Activated T-helper 17 cell treated with anti-CD3 and anti-CD28 coated beads, Interleukin-2, amount 50 U/mL, for 72 hours (primary cell): ENCODE measurements around the gene SORBS2. TPM values are rescaled to one million over a fixed set of nuclear protein-coding genes. Genes with fewer than 3 reads are reported as not detected.

Experiments
- ATAC-seq: fragments of 150-1000 bp; cut with Tn5 transposase; replicated peaks from 2 replicates; pipeline ENCODE4 v1.10.0; 2021; ENCODE audit warnings: mild to moderate bottlenecking, moderate library complexity
- H3K27ac Mint-ChIP-seq: one replicate; pipeline ENCODE4 v1.8.0; 2022; ENCODE audit warnings: mixed read lengths
- H3K27me3 Mint-ChIP-seq: one replicate; pipeline ENCODE4 v1.8.0; 2022; ENCODE audit warnings: mixed read lengths
- H3K36me3 Mint-ChIP-seq: one replicate; pipeline ENCODE4 v1.8.0; 2022; ENCODE audit warnings: low read depth, mild to moderate bottlenecking, mixed read lengths
- H3K4me1 Mint-ChIP-seq: one replicate; pipeline ENCODE4 v1.8.0; 2022; ENCODE audit warnings: mixed read lengths
- H3K4me3 Mint-ChIP-seq: one replicate; pipeline ENCODE4 v1.8.0; 2022; ENCODE audit warnings: mild to moderate bottlenecking, mixed read lengths
- H3K9me3 Mint-ChIP-seq: one replicate; pipeline ENCODE4 v1.8.0; 2022; ENCODE audit warnings: mixed read lengths
- total RNA-seq, 2 donors: library from RNA; stranded (reverse); gene quantifications; one replicate each; pipeline ENCODE4 v1.2.3, GENCODE V29; 2022

The SORBS2 gene
- total RNA-seq, 2 donors from 2014 or later, result not detected

- Mint-ChIP-seq H3K36me3 (no peaks in the 10 kb centered on the region), H3K4me3 (no peak overlapping the region), H3K9me3 (no peaks in the 10 kb centered on the region), H3K27ac (no peak overlapping the region), H3K4me1 (peaks cover 11% of the 10 kb centered on the region), H3K27me3 (peaks cover 53% of the 10 kb centered on the region)
- no peak for ATAC-seq
These were observed 229.2 kb downstream of the SORBS2 start for GRCh38 chr4:185582651-185583400.

DNA sequence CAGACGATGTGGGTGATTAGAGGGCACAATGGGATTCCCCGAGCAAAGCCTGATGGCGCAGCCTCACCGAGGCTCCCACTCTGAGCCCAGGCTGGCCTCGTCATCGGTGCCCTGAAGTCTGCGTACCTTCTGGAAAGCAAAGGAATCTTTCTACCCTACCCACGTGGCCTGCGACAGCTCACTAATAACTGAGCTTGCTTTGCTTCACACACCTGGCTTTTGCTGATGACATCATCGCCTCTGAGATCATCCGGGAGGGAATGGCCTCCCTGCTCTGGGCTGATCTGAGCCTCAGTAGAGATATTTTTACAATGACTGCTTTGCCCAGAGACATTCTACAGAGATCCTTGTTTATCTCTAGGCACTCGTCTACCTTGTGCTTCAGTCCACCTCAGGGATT, 231.3 kb downstream of the SORBS2 start:
- Mint-ChIP-seq H3K4me3 (no peak overlapping the region), H3K9me3 (no peaks in the 10 kb centered on the region), H3K36me3 (no peaks in the 10 kb centered on the region), H3K4me1 (no peaks in the 10 kb centered on the region), H3K27ac (no peak overlapping the region), H3K27me3 (peaks cover 44% of the 10 kb centered on the region)
- ATAC-seq, result no peak

DNA sequence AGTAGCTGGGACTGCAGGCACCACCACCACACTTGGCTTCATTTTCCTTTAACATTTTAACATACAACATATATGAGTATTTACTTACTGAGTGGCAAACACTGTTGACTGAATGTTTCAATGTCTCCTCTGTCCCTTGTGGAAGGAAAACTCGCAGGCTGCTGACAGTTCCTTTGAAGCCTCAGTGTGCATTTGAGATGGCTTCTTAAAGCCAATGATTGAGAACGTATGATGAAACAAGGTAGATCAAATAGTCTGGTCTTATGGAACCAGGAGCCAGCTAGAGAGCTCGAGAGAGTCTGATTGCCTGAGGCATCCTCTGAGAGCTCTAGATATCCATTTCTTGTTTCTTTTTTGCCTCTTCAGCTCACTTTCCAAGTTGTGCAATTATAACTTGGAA, 233.7 kb downstream of the SORBS2 start:
- peaks cover 45% of the 10 kb centered on the region for H3K27me3 Mint-ChIP-seq
- H3K4me3 Mint-ChIP-seq, result no peak overlapping the region
- no peak overlapping the region for H3K27ac Mint-ChIP-seq
- H3K36me3 Mint-ChIP-seq, result no peaks in the 10 kb centered on the region
- ATAC-seq, result no peak
- H3K4me1 Mint-ChIP-seq, result no peaks in the 10 kb centered on the region
- H3K9me3 Mint-ChIP-seq, result no peaks in the 10 kb centered on the region

GRCh38 chr4:185576962-185577950, 234.7 kb downstream of the SORBS2 start:
- no peaks in the 10 kb centered on the region for H3K36me3 Mint-ChIP-seq
- no peak overlapping the region for H3K4me3 Mint-ChIP-seq
- no peaks in the 10 kb centered on the region for H3K4me1 Mint-ChIP-seq
- no peak for ATAC-seq
- no peaks in the 10 kb centered on the region for H3K9me3 Mint-ChIP-seq
- peaks cover 40% of the 10 kb centered on the region for H3K27me3 Mint-ChIP-seq
- no peak overlapping the region for H3K27ac Mint-ChIP-seq

GRCh38 chr4:185576314-185576961, 235.6 kb downstream of the SORBS2 start:
- Mint-ChIP-seq H3K36me3 (no peaks in the 10 kb centered on the region), H3K4me3 (no peak overlapping the region), H3K27ac (no peak overlapping the region), H3K27me3 (peaks cover 39% of the 10 kb centered on the region), H3K4me1 (no peaks in the 10 kb centered on the region), H3K9me3 (no peaks in the 10 kb centered on the region)
- ATAC-seq, result no peak

- no peak overlapping the region for H3K27ac Mint-ChIP-seq
- H3K36me3 Mint-ChIP-seq, result no peaks in the 10 kb centered on the region
- no peak for ATAC-seq
- H3K9me3 Mint-ChIP-seq, result no peaks in the 10 kb centered on the region
- H3K4me1 Mint-ChIP-seq, result no peaks in the 10 kb centered on the region
- H3K27me3 Mint-ChIP-seq, result peaks cover 22% of the 10 kb centered on the region
- no peak overlapping the region for H3K4me3 Mint-ChIP-seq
These were observed 238.3 kb downstream of the SORBS2 start for GRCh38 chr4:185573651-185574199.

DNA sequence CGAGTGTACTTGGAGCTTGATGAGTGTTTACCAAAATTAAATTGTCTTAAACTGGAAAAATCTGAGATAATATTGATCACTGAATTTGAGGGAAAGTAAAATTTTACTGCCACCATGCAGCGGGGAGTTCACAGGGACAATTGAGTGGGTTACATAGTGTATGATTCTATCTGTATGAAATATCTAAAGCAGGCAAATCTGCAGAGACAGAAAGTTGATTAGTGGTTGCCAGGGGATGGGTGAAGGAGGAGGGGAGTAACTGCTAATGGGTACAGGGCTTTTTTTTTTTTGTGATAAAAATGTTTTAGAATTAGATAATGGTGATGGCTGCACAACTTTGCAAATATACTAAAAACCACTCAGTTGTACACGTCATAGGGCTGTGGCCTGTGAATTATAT, 241.3 kb downstream of the SORBS2 start:
- no peaks in the 10 kb centered on the region for H3K36me3 Mint-ChIP-seq
- H3K9me3 Mint-ChIP-seq, result no peaks in the 10 kb centered on the region
- no peak for ATAC-seq
- H3K4me3 Mint-ChIP-seq, result no peak overlapping the region
- peaks cover 14% of the 10 kb centered on the region for H3K27me3 Mint-ChIP-seq
- no peaks in the 10 kb centered on the region for H3K4me1 Mint-ChIP-seq
- no peak overlapping the region for H3K27ac Mint-ChIP-seq

GRCh38 chr4:185567381-185568376, 244.3 kb downstream of the SORBS2 start:
- H3K36me3 Mint-ChIP-seq, result no peaks in the 10 kb centered on the region
- H3K9me3 Mint-ChIP-seq, result no peaks in the 10 kb centered on the region
- no peak overlapping the region for H3K27ac Mint-ChIP-seq
- peaks cover 6% of the 10 kb centered on the region for H3K27me3 Mint-ChIP-seq
- no peak for ATAC-seq
- H3K4me3 Mint-ChIP-seq, result no peak overlapping the region
- H3K4me1 Mint-ChIP-seq, result no peaks in the 10 kb centered on the region

GRCh38 chr4:185566972-185567371, 245.0 kb downstream of the SORBS2 start:
- no peaks in the 10 kb centered on the region for H3K4me1 Mint-ChIP-seq
- no peak overlapping the region for H3K27ac Mint-ChIP-seq
- no peak overlapping the region for H3K4me3 Mint-ChIP-seq
- no peaks in the 10 kb centered on the region for H3K36me3 Mint-ChIP-seq
- no peak for ATAC-seq
- H3K27me3 Mint-ChIP-seq, result peaks cover 11% of the 10 kb centered on the region
- H3K9me3 Mint-ChIP-seq, result no peaks in the 10 kb centered on the region

GRCh38 chr4:185566425-185566824, 245.6 kb downstream of the SORBS2 start:
- H3K4me1 Mint-ChIP-seq, result no peaks in the 10 kb centered on the region

GRCh38 chr4:185565696-185566095, 246.3 kb downstream of the SORBS2 start:
- peaks cover 11% of the 10 kb centered on the region for H3K27me3 Mint-ChIP-seq
- no peak for ATAC-seq
- H3K27ac Mint-ChIP-seq, result no peak overlapping the region
- no peaks in the 10 kb centered on the region for H3K36me3 Mint-ChIP-seq
- H3K4me3 Mint-ChIP-seq, result no peak overlapping the region
- H3K4me1 Mint-ChIP-seq, result no peaks in the 10 kb centered on the region
- peaks cover 4% of the 10 kb centered on the region for H3K9me3 Mint-ChIP-seq

More at GRCh38 chr4:185566425-185566824, 245.6 kb downstream of the SORBS2 start:
- Mint-ChIP-seq H3K4me3 (no peak overlapping the region), H3K36me3 (no peaks in the 10 kb centered on the region), H3K9me3 (no peaks in the 10 kb centered on the region), H3K27me3 (peaks cover 11% of the 10 kb centered on the region), H3K27ac (no peak overlapping the region)
- ATAC-seq, result peak; percentile 90

GRCh38 chr4:185564349-185564748, 247.6 kb downstream of the SORBS2 start:
- Mint-ChIP-seq H3K4me1 (no peaks in the 10 kb centered on the region), H3K36me3 (no peaks in the 10 kb centered on the region), H3K9me3 (peaks cover 4% of the 10 kb centered on the region), H3K27me3 (peaks cover 12% of the 10 kb centered on the region), H3K27ac (no peak overlapping the region), H3K4me3 (no peak overlapping the region)
- no peak for ATAC-seq

DNA sequence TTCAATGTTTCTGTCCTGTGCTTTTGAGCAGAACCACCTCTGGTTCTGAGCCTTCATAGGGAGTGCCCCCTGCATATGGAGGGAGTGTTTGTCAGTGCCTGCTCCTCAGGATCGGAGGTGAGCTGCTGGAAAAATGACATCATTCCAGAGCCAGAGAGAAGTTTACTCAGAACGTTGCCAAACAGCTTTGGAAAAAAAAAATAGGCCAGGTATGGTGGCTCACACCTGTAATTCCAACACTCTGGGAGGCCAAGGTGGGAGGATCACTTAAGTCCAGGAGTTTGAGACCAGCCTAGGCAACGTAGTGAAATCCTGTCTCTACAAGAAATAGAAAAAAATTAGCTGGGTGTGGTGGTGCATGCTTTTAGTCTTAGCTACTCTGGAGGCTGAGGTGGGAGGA, 249.5 kb downstream of the SORBS2 start:
- no peak for ATAC-seq
- H3K27ac Mint-ChIP-seq, result no peak overlapping the region
- H3K27me3 Mint-ChIP-seq, result peaks cover 30% of the 10 kb centered on the region
- H3K4me3 Mint-ChIP-seq, result no peak overlapping the region
- H3K4me1 Mint-ChIP-seq, result no peaks in the 10 kb centered on the region
- no peaks in the 10 kb centered on the region for H3K36me3 Mint-ChIP-seq
- H3K9me3 Mint-ChIP-seq, result peaks cover 4% of the 10 kb centered on the region
